ENCODE measurements around the gene PIAS1. TPM values are rescaled to one million over a fixed set of nuclear protein-coding genes. Genes with fewer than 3 reads are reported as not detected.

The PIAS1 gene
- total and polyA plus RNA-seq, 2 donors (not counting 1 experiment from before 2014, with no cell fraction given): 28.8 to 87.3 TPM

DNA sequence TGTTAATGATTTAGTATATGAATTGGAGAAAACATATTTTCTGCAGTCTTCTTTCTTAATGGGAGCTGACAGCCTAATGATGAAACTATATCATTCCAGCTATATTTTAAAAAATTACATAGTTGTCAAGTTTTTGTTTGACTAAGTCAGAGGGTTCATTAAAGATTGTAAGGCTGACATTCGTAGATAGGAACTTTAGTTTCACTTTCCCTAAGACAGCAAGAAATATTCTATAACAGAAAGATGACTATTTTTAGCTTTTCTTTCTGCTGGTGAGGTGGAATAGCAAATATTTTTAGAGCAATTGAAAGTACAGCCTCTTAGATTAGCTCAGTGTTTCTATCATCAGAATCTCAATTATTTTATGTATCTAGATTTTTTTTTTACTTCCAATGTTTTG is 60.2 kb downstream of the PIAS1 start:
- peaks cover 0 to 37% of the 10 kb centered on the region in 2 donors for H3K4me1 ChIP-seq (ENCODE audit: control insufficient read depth in 2 of 2, insufficient read depth in 2 of 2, low read length in 2 of 2)
- peak overlapping the region; percentile 29 for H3K9ac ChIP-seq (ENCODE audit: low read length)
- H3K27me3 Mint-ChIP-seq: no peaks in the 10 kb centered on the region
- DNase-seq (peak; percentile 23), ATAC-seq (ENCODE audit: low read depth) (no peak)
- intact Hi-C loops (cut with micrococcal nuclease): no loop called here
- no peaks in the 10 kb centered on the region for H3K9me3 ChIP-seq (ENCODE audit: control extremely low read depth in 1 of 3, control insufficient read depth in 2 of 3, insufficient read depth in 1 of 3, low read length in 2 of 3)
- H3K27ac ChIP-seq (ENCODE audit: low read length in 2 of 2): peak overlapping the region; percentile 13 to 47
- H3K27ac Mint-ChIP-seq: no peak overlapping the region
- H2AFZ ChIP-seq (ENCODE audit: insufficient read depth, low read depth, low read length, poor library complexity, severe bottlenecking): no peak overlapping the region
- no peaks in the 10 kb centered on the region for H3K36me3 ChIP-seq (replicated peaks in 1 of 2; ENCODE audit: control extremely low read depth in 1 of 2, control insufficient read depth in 1 of 2, extremely low read depth in 1 of 2, insufficient read depth in 2 of 2, low read length in 1 of 2)
- H3K4me3 Mint-ChIP-seq: peak overlapping the region; percentile 62
- ChIA-PET CTCF (no interaction called here), POLR2A (no interaction called here)
- H3K4me2 ChIP-seq (replicated peaks; ENCODE audit: low read depth, low read length, poor library complexity, severe bottlenecking): peak overlapping the region; percentile 50
- WGBS (ENCODE audit: insufficient coverage): no CpG with 5 or more reads among the region's 1 CpG
- H3K4me1 Mint-ChIP-seq: peaks cover 68% of the 10 kb centered on the region
- H3K9me3 Mint-ChIP-seq (ENCODE audit: insufficient read depth): no peaks in the 10 kb centered on the region
- H4K20me1 ChIP-seq (ENCODE audit: control insufficient read depth, insufficient read depth, low read length, poor library complexity, severe bottlenecking): peaks cover 55% of the 10 kb centered on the region
- H3K4me3 ChIP-seq (ENCODE audit: control extremely low read depth in 1 of 5, extremely low read depth in 1 of 5, insufficient read depth in 1 of 5, low read depth in 2 of 5, low read length in 4 of 5): peak overlapping the region in 2 of 5 experiments; percentile 11 to 28
- peaks cover 93% of the 10 kb centered on the region for H3K79me2 ChIP-seq (ENCODE audit: control insufficient read depth, insufficient read depth, low read length)
- TF ChIP-seq CTCF (IDR thresholded peaks at IDR 0.05) (no peak), EZH2 (IDR thresholded peaks at IDR 0.05; ENCODE audit: borderline replicate concordance, insufficient read depth, low read depth, low read length, poor library complexity, severe bottlenecking) (no peak)
- H3K27me3 ChIP-seq (replicated peaks in 1 of 4; ENCODE audit: control extremely low read depth in 1 of 4, control insufficient read depth in 3 of 4, insufficient read depth in 4 of 4, low read length in 3 of 4): no peaks in the 10 kb centered on the region

DNA sequence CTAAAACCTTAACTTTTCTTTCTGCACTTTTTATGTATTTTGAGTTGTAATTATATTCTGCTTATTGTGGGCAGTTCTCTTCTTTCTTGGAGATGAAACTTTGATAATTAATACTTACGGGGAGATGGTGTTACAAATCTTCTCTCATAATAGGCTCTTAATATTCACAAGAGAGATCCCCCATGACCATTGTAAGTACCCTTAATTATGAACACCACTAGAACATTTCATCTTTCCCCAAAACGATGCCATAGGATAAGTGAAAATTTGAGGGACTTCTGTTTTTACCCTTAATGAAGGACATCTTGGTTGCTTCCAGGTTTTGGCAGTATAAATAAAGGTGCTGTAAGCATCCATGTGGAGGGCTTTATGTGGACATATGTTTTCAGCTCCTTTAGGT is 60.7 kb downstream of the PIAS1 start:
- peak overlapping the region; percentile 50 for H3K4me2 ChIP-seq (replicated peaks; ENCODE audit: low read depth, low read length, poor library complexity, severe bottlenecking)
- peak overlapping the region; percentile 29 for H3K9ac ChIP-seq (ENCODE audit: low read length)
- Mint-ChIP-seq H3K27ac (no peak overlapping the region), H3K9me3 (ENCODE audit: insufficient read depth) (no peaks in the 10 kb centered on the region), H3K4me3 (peak overlapping the region; percentile 62), H3K27me3 (no peaks in the 10 kb centered on the region), H3K4me1 (peaks cover 71% of the 10 kb centered on the region)
- no peaks in the 10 kb centered on the region for H3K9me3 ChIP-seq (ENCODE audit: control extremely low read depth in 1 of 3, control insufficient read depth in 2 of 3, insufficient read depth in 1 of 3, low read length in 2 of 3)
- H3K36me3 ChIP-seq (replicated peaks in 1 of 2; ENCODE audit: control extremely low read depth in 1 of 2, control insufficient read depth in 1 of 2, extremely low read depth in 1 of 2, insufficient read depth in 2 of 2, low read length in 1 of 2): no peaks in the 10 kb centered on the region
- ChIA-PET POLR2A (no interaction called here), CTCF (no interaction called here)
- intact Hi-C loops (cut with micrococcal nuclease): no loop called here
- no peak overlapping the region for H2AFZ ChIP-seq (ENCODE audit: insufficient read depth, low read depth, low read length, poor library complexity, severe bottlenecking)
- no peak for ATAC-seq (ENCODE audit: low read depth)
- H3K27ac ChIP-seq (ENCODE audit: low read length in 2 of 2): peak overlapping the region in 1 of 2 donors; percentile 47
- peak overlapping the region in 1 of 5 experiments; percentile 28 for H3K4me3 ChIP-seq (ENCODE audit: control extremely low read depth in 1 of 5, extremely low read depth in 1 of 5, insufficient read depth in 1 of 5, low read depth in 2 of 5, low read length in 4 of 5)
- WGBS (ENCODE audit: insufficient coverage): no CpG with 5 or more reads among the region's 2 CpGs
- H4K20me1 ChIP-seq (ENCODE audit: control insufficient read depth, insufficient read depth, low read length, poor library complexity, severe bottlenecking): peaks cover 55% of the 10 kb centered on the region
- no peak for TF ChIP-seq CTCF (IDR thresholded peaks at IDR 0.05)
- TF ChIP-seq EZH2 (IDR thresholded peaks at IDR 0.05; ENCODE audit: borderline replicate concordance, insufficient read depth, low read depth, low read length, poor library complexity, severe bottlenecking): no peak
- DNase-seq: no peak
- peaks cover 93% of the 10 kb centered on the region for H3K79me2 ChIP-seq (ENCODE audit: control insufficient read depth, insufficient read depth, low read length)
- H3K4me1 ChIP-seq (ENCODE audit: control insufficient read depth in 2 of 2, insufficient read depth in 2 of 2, low read length in 2 of 2): peaks cover 0 to 37% of the 10 kb centered on the region in 2 donors
- no peaks in the 10 kb centered on the region for H3K27me3 ChIP-seq (replicated peaks in 1 of 4; ENCODE audit: control extremely low read depth in 1 of 4, control insufficient read depth in 3 of 4, insufficient read depth in 4 of 4, low read length in 3 of 4)
